H1 (cell line): Measurements from ENCODE around the gene LGI4. TPM values are rescaled to one million over a fixed set of nuclear protein-coding genes. Genes with fewer than 3 reads are reported as not detected.

Experiments used
- CTCF ChIA-PET: fragments of 300-600 bp; sonication (Branson Sonifier 250); formaldehyde crosslinking; loops from one replicate; lab custom pipeline; 2021; ENCODE audit not compliant: partially characterized antibody; lab: Charles Lee
- POLR2A ChIA-PET: fragments of 300-600 bp; sonication (Branson Sonifier 250); formaldehyde crosslinking; loops from one replicate; lab custom pipeline; 2021; ENCODE audit warnings: inconsistent platforms; ENCODE audit not compliant: partially characterized antibody; lab: Charles Lee
- DNase-seq, 2 experiments: peaks; one replicate each; pipeline versions ENCODE4 v3.0.0 to v3.0.0-alpha.2; 2010 to 2022; ENCODE audit warnings: low spot score in 2 of 2, low read depth in 1 of 2, mixed read lengths in 1 of 2
- FAIRE-seq: peaks from 2 replicates; lab custom pipeline; 2011; peaks lifted over from hg19 to GRCh38; lab: Jason Lieb, UNC
- H2AFZ ChIP-seq: 2 replicates; pipeline ENCODE4 v1.8.1; 2012; ENCODE audit warnings: low read length, inconsistent platforms
- H2AK5ac ChIP-seq: 2 replicates; pipeline ENCODE4 v1.6.1; 2013; ENCODE audit warnings: low read depth, low read length
- H2BK120ac ChIP-seq: replicated peaks from 2 replicates; pipeline ENCODE3; 2013; ENCODE audit warnings: low read depth, low read length, inconsistent platforms
- H2BK12ac ChIP-seq: 2 replicates; pipeline ENCODE4 v1.6.1; 2013; ENCODE audit warnings: low read depth, low read length
- H2BK15ac ChIP-seq: 2 replicates; pipeline ENCODE4 v1.6.1; 2013; ENCODE audit warnings: low read length
- H2BK20ac ChIP-seq: 2 replicates; pipeline ENCODE4 v1.6.1; 2013; ENCODE audit warnings: low read length
- H2BK5ac ChIP-seq: 2 replicates; pipeline ENCODE4 v1.6.1; 2013; ENCODE audit warnings: low read depth, low read length
- H3K14ac ChIP-seq: 2 replicates; pipeline ENCODE4 v1.6.1; 2013; ENCODE audit warnings: inconsistent platforms; ENCODE audit not compliant: insufficient read length
- H3K18ac ChIP-seq: 2 replicates; pipeline ENCODE4 v1.6.1; 2013; ENCODE audit warnings: low read length; ENCODE audit errors: extremely low read depth
- H3K23ac ChIP-seq: 2 replicates; pipeline ENCODE4 v1.6.1; 2013; ENCODE audit warnings: inconsistent platforms; ENCODE audit not compliant: insufficient read length
- H3K23me2 ChIP-seq: 2 replicates; pipeline ENCODE4 v1.6.1; 2013; ENCODE audit warnings: low read depth, low read length
- H3K27ac ChIP-seq: 2 replicates; pipeline ENCODE4 v1.6.1; 2011; ENCODE audit warnings: low read depth, low read length, inconsistent platforms
- H3K27me3 ChIP-seq, 4 experiments: replicated peaks in 1 of 4; 1 replicate in 1 of 4; 2 replicates in 3 of 4; pipeline versions ENCODE4 v1.6.1 to v1.8.1; 2011 to 2013; ENCODE audit warnings: low read length in 3 of 4, mild to moderate bottlenecking in 3 of 4, inconsistent platforms in 2 of 4, mixed read lengths in 2 of 4, moderate library complexity in 1 of 4; ENCODE audit not compliant: control insufficient read depth in 3 of 4, insufficient read depth in 3 of 4; ENCODE audit errors: extremely low read depth in 1 of 4
- H3K36me3 ChIP-seq, 4 experiments: 2 replicates each; pipeline versions ENCODE4 v1.6.1 to v1.8.1; 2011 to 2013; ENCODE audit warnings: mild to moderate bottlenecking in 4 of 4, low read length in 3 of 4, moderate library complexity in 2 of 4, control low read depth in 1 of 4, inconsistent platforms in 1 of 4; ENCODE audit not compliant: insufficient read depth in 4 of 4, control insufficient read depth in 2 of 4
- H3K4ac ChIP-seq: replicated peaks from 2 replicates; pipeline ENCODE3; 2013; ENCODE audit warnings: low read length, low read depth, mixed read lengths, inconsistent platforms; ENCODE audit not compliant: insufficient read length
- H3K4me1 ChIP-seq, 4 experiments: replicated peaks in 1 of 4; 1 replicate in 1 of 4; 2 replicates in 3 of 4; pipeline versions ENCODE4 v1.6.1 to v1.8.1; 2011 to 2013; ENCODE audit warnings: low read length in 3 of 4, inconsistent platforms in 2 of 4, mixed read lengths in 1 of 4; ENCODE audit not compliant: insufficient read depth in 4 of 4, control insufficient read depth in 3 of 4
- H3K4me2 ChIP-seq, 2 experiments: 2 replicates each; pipeline versions ENCODE4 v1.6.1 to v1.8.1; 2011 to 2013; ENCODE audit warnings: low read depth in 2 of 2, low read length in 2 of 2, control low read depth in 1 of 2, inconsistent platforms in 1 of 2, mild to moderate bottlenecking in 1 of 2; ENCODE audit not compliant: insufficient read depth in 1 of 2
- H3K4me3 ChIP-seq, 4 experiments: fragments of 200-600, 300-600 bp in 1 of 4; sonication (generic), shearing (Covaris generic), sonication (Bioruptor Twin) in 1 of 4; 2 replicates each; pipeline versions ENCODE4 v1.5.1 to v1.8.1; 2011 to 2016; ENCODE audit warnings: low read length in 4 of 4, low read depth in 3 of 4, control low read depth in 2 of 4, inconsistent platforms in 2 of 4, mild to moderate bottlenecking in 2 of 4, mixed read lengths in 1 of 4, moderate library complexity in 1 of 4; ENCODE audit not compliant: insufficient read depth in 2 of 4; ENCODE audit errors: extremely low read depth in 1 of 4
- H3K56ac ChIP-seq: replicated peaks from 2 replicates; pipeline ENCODE3; 2013; ENCODE audit warnings: low read depth, mild to moderate bottlenecking, mixed read lengths, low read length, inconsistent platforms; ENCODE audit not compliant: insufficient read length
- H3K79me1 ChIP-seq: 2 replicates; pipeline ENCODE4 v1.6.1; 2013; ENCODE audit warnings: low read depth, low read length, control low read depth
- H3K79me2 ChIP-seq, 2 experiments: 2 replicates each; pipeline versions ENCODE4 v1.6.1 to v1.8.1; 2012 to 2013; ENCODE audit warnings: low read length in 2 of 2, mild to moderate bottlenecking in 2 of 2, inconsistent platforms in 1 of 2; ENCODE audit not compliant: insufficient read depth in 2 of 2, control insufficient read depth in 1 of 2
- H3K9ac ChIP-seq, 4 experiments: replicated peaks in 1 of 4; 1 replicate in 1 of 4; 2 replicates in 3 of 4; pipeline versions ENCODE4 v1.6.1 to v1.8.1; 2011 to 2013; ENCODE audit warnings: low read depth in 3 of 4, low read length in 3 of 4, control low read depth in 2 of 4, mild to moderate bottlenecking in 2 of 4, moderate library complexity in 2 of 4, inconsistent platforms in 1 of 4; ENCODE audit errors: extremely low read depth in 1 of 4
- H3K9me3 ChIP-seq, 2 experiments: 2 replicates each; pipeline versions ENCODE4 v1.6.1 to v1.8.1; 2012 to 2013; ENCODE audit warnings: mild to moderate bottlenecking in 2 of 2, moderate library complexity in 2 of 2, control low read depth in 1 of 2, inconsistent platforms in 1 of 2, low read depth in 1 of 2, low read length in 1 of 2, mixed read lengths in 1 of 2; ENCODE audit not compliant: insufficient read depth in 2 of 2
- H4K20me1 ChIP-seq, 2 experiments: replicated peaks in 1 of 2; 2 replicates each; pipeline versions ENCODE3 to v1.8.1; 2011 to 2013; ENCODE audit warnings: inconsistent platforms in 2 of 2, low read length in 2 of 2, mild to moderate bottlenecking in 1 of 2; ENCODE audit not compliant: insufficient read depth in 2 of 2, control insufficient read depth in 1 of 2
- H4K5ac ChIP-seq: 2 replicates; pipeline ENCODE4 v1.6.1; 2013; ENCODE audit warnings: low read length, low read depth, mixed read lengths, inconsistent platforms; ENCODE audit not compliant: insufficient read length
- H4K8ac ChIP-seq: 2 replicates; pipeline ENCODE4 v1.8.0; 2013; ENCODE audit warnings: mild to moderate bottlenecking, moderate library complexity, low read length, inconsistent platforms; ENCODE audit not compliant: insufficient read depth; ENCODE audit errors: extremely low read depth
- H4K91ac ChIP-seq: replicated peaks from 2 replicates; pipeline ENCODE3; 2013; ENCODE audit warnings: low read length, mixed read lengths, inconsistent platforms; ENCODE audit not compliant: insufficient read length
- BACH1 ChIP-seq: IDR thresholded peaks from 2 replicates; pipeline ENCODE4 v1.6.1; 2012; ENCODE audit warnings: low read length, improper control_type of control experiment
- EGR1 ChIP-seq: IDR thresholded peaks from 2 replicates; pipeline ENCODE4 v1.6.1; 2011; ENCODE audit warnings: low read depth, low read length, borderline replicate concordance
- HDAC2 ChIP-seq, 2 experiments: fragments of 300-600 bp in 1 of 2; sonication (generic) in 1 of 2; IDR thresholded peaks; 2 replicates each; pipeline ENCODE4 v1.6.1; 2011 to 2012; ENCODE audit warnings: low read depth in 2 of 2, low read length in 2 of 2, mild to moderate bottlenecking in 2 of 2, moderate library complexity in 2 of 2, borderline replicate concordance in 1 of 2, inconsistent platforms in 1 of 2
- NRF1 ChIP-seq: IDR thresholded peaks from 2 replicates; pipeline ENCODE4 v1.6.1; 2011; ENCODE audit warnings: mild to moderate bottlenecking, low read depth, low read length, improper control_type of control experiment
- POLR2A ChIP-seq, 2 experiments: IDR thresholded peaks; 1 replicate in 1 of 2; 2 replicates in 1 of 2; pipeline ENCODE4 v1.6.1; 2011; ENCODE audit warnings: low read depth in 2 of 2, low read length in 2 of 2, mild to moderate bottlenecking in 2 of 2; ENCODE audit errors: control extremely low read depth in 1 of 2
- RAD21 ChIP-seq, 2 experiments: IDR thresholded peaks in 1 of 2; conservative IDR thresholded peaks in 1 of 2; 2 replicates each; pipeline ENCODE4 v1.6.1; 2011; ENCODE audit warnings: low read depth in 2 of 2, low read length in 2 of 2, improper control_type of control experiment in 1 of 2, inconsistent platforms in 1 of 2, mild to moderate bottlenecking in 1 of 2, moderate library complexity in 1 of 2
- RFX5 ChIP-seq: IDR thresholded peaks from 2 replicates; pipeline ENCODE4 v1.6.1; 2011; ENCODE audit warnings: low read depth, low read length, improper control_type of control experiment, borderline replicate concordance
- SIN3A ChIP-seq, 2 experiments: IDR thresholded peaks in 1 of 2; conservative IDR thresholded peaks in 1 of 2; 2 replicates each; pipeline ENCODE4 v1.6.1; 2011 to 2012; ENCODE audit warnings: low read length in 2 of 2, improper control_type of control experiment in 1 of 2, low read depth in 1 of 2, mild to moderate bottlenecking in 1 of 2
- SIRT6 ChIP-seq: IDR thresholded peaks from one replicate; pipeline ENCODE4 v1.7.1; 2012; ENCODE audit warnings: low read length, inconsistent platforms
- TAF7 ChIP-seq: optimal IDR thresholded peaks from 2 replicates; pipeline ENCODE3; 2011; ENCODE audit warnings: low read depth, mild to moderate bottlenecking, inconsistent platforms, low read length, moderate library complexity, borderline replicate concordance
- TEAD4 ChIP-seq: IDR thresholded peaks from 2 replicates; pipeline ENCODE4 v1.6.1; 2012; ENCODE audit warnings: low read depth, low read length, inconsistent platforms, mixed read lengths
- WGBS, 2 experiments: shearing (Covaris generic) in 1 of 2; methylation state at CpG; one replicate each; pipeline versions ENCODE4 v1.1.6 to v1.1.7; 2013 to 2015; ENCODE audit warnings: low lambda C conversion rate in 2 of 2, mixed read lengths in 2 of 2, inconsistent platforms in 1 of 2, low coverage in 1 of 2, missing lambda C conversion rate in 1 of 2; ENCODE audit not compliant: insufficient replicate concordance in 2 of 2, insufficient coverage in 1 of 2, insufficient read length in 1 of 2; ENCODE audit errors: extremely low coverage in 1 of 2, missing lambda C conversion rate in 1 of 2; 5-methylcytosine and 5-hydroxymethylcytosine counted together
- polyA plus RNA-seq, 7 experiments: library from polyadenylated mRNA; depleted of rRNA in 3 of 7; stranded (reverse) in 5 of 7; unstranded in 2 of 7; fragments of >200 nt in 5 of 7; fragments of 200-250 nt in 2 of 7; gene quantifications; 1 replicate in 5 of 7; 2 replicates in 1 of 7; 4 replicates in 1 of 7; pipeline versions ENCODE4 v1.2.1 to v1.2.3, GENCODE V29; 2011 to 2013; ENCODE audit warnings: missing spikeins in 2 of 7, mixed read lengths in 2 of 7
- total RNA-seq: library from RNA; stranded (reverse); fragmentation: NEBNext Ultra II Directional; extraction: Animal tissue kit (Norgen Biotek cat#: 25700); gene quantifications from 2 replicates; pipeline ENCODE4 v1.2.1, GENCODE V29; 2021

The LGI4 gene
- total and polyA plus RNA-seq, 2 of the 8 experiments (the other 6 are each of a cell fraction or from before 2014, with no cell fraction given) = 2.0 to 8.2 TPM

GRCh38 chr19:35085947-35086346 lies 48.9 kb downstream of the LGI4 start:
- POLR2A ChIA-PET = interaction anchor here (0.6 to 1.4 kb wide), 5 partner anchors 11 to 30 kb away, joined by 3 to 9 read pairs (median 3); no protein-coding TSS in a partner anchor
- Histone ChIP-seq H3K9ac (no peak overlapping the region), H4K91ac (no peak overlapping the region), H2BK5ac (no peak overlapping the region), H2AK5ac (no peak overlapping the region), H3K79me2 (no peaks in the 10 kb centered on the region), H3K9me3 (no peaks in the 10 kb centered on the region; a peak in 1 of 4 replicates), H3K4me1 (peaks cover 3 to 13% (median 6%) of the 10 kb centered on the region in 4 experiments; a peak in 6 of 7 replicates), H3K4ac (no peak overlapping the region), H3K14ac (no peak overlapping the region), H2BK20ac (no peak overlapping the region), H3K36me3 (no peaks in the 10 kb centered on the region), H2BK15ac (no peak overlapping the region), H3K79me1 (no peaks in the 10 kb centered on the region), H3K27me3 (peaks cover 0 to 2% (median 0%) of the 10 kb centered on the region in 4 experiments; a peak in 1 of 7 replicates), H4K5ac (no peak overlapping the region), H3K23me2 (peaks cover 2% of the 10 kb centered on the region; the same call in 1 of the 2 replicates), H3K27ac (no peak overlapping the region), H3K56ac (no peak overlapping the region), H4K8ac (no peak overlapping the region), H3K4me3 (no peak overlapping the region), H3K4me2 (no peak overlapping the region), H2BK120ac (no peak overlapping the region), H4K20me1 (no peaks in the 10 kb centered on the region), H2BK12ac (0 out of 2 replicates have a peak overlapping the region, but pooled peaks have one; percentile 76), H3K23ac (no peak overlapping the region), H3K18ac (no peak overlapping the region), H2AFZ (no peak overlapping the region)
- TF ChIP-seq EGR1 (no peak), TEAD4 (no peak), SIRT6 (no peak), HDAC2 (IDR thresholded peaks at IDR 0.05; ENCODE audit: borderline replicate concordance in 1 of 2, low read depth in 2 of 2, low read length in 2 of 2) (no peak), POLR2A (IDR thresholded peaks at IDR 0.05; ENCODE audit: control extremely low read depth in 1 of 2, low read depth in 2 of 2, low read length in 2 of 2) (no peak), NRF1 (no peak), TAF7 (no peak), SIN3A (conservative IDR thresholded peaks at IDR 0.05 in 1 of 2, IDR thresholded peaks at IDR 0.05 in 1 of 2; ENCODE audit: low read depth in 1 of 2, low read length in 2 of 2) (no peak), RAD21 (IDR thresholded peaks at IDR 0.05 in 1 of 2, conservative IDR thresholded peaks at IDR 0.05 in 1 of 2; ENCODE audit: low read depth in 2 of 2, low read length in 2 of 2) (no peak), BACH1 (no peak), RFX5 (no peak)
- CTCF ChIA-PET = interaction anchor here (0.6 to 4.5 kb wide), 10 partner anchors 15 to 247 kb away, joined by 3 to 28 read pairs (median 4); no protein-coding TSS in a partner anchor
- 73% methylated on average over 6 of the region's 6 CpGs; no CpG with 5 or more reads in 1 of the 2 experiments for WGBS, 2 experiments
- FAIRE-seq (no peak), DNase-seq (no peak)
